ENCODE measurements around the gene ORAI1. TPM values are rescaled to one million over a fixed set of nuclear protein-coding genes. Genes with fewer than 3 reads are reported as not detected.
A peak's percentile ranks its signal among the peaks of the same experiment; 100 is the strongest.
"Not testable (repeated sequence)": the region's sequence is repeated elsewhere in the genome, so short reads cannot be mapped to it uniquely, and the experiment has no call there.

ORAI1 gene
- total RNA-seq, 4 donors from 2014 or later, result 7.5 to 9.1 (median 8.2) TPM

DNA sequence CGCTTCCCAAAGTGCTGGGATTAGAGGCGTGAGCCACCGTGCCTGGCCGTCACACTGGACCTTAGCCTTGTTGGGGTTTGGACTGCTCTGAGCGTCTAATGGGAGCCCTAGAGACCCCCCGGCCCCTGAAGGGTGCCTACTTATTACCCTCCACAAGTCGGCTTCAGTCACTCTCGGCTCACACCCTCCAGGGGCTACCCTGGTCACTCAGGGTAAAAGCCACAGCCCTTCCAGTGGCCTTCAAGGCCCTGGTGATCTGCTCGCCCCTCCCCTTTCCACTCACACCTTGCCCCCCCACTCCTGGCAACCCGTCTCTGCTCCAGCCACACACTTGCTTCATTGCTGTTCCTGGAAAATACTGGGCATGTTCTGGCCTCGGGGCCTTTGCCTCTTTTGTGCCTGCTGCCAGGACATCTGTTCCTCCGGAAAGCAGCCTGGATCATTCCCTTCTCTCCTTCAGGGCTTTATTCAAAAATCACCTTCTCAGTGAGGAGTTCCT is 46.7 kb downstream of the ORAI1 start:
- TF ChIP-seq CTCF (IDR thresholded peaks at IDR 0.05) (no peak), POLR2AphosphoS5 (IDR thresholded peaks at IDR 0.05) (no peak), EP300 (IDR thresholded peaks at IDR 0.05; ENCODE audit: low read depth) (no peak), POLR2A (IDR thresholded peaks at IDR 0.05) (no peak)
- Histone ChIP-seq H3K27ac (peak overlapping the region; percentile 51 to 70 (median 61)), H3K27me3 (no peaks in the 10 kb centered on the region), H3K36me3 (no peaks in the 10 kb centered on the region), H3K9me3 (no peaks in the 10 kb centered on the region), H3K4me3 (peak overlapping the region in 3 of 4 donors; percentile 29 to 50 (median 32)), H3K4me1 (peaks cover 8 to 19% (median 14%) of the 10 kb centered on the region in 4 donors)
- intact Hi-C loops (cut with DNase I; ENCODE audit: low total_unique reads), result no loop called here
- in situ Hi-C loops (cut with MboI; ENCODE audit: low pct_ligation_motif_present in 1 of 4, low pct_unique_long_range_greater_than_20kb in 1 of 4, low sequenced_read_pairs in 3 of 4), result loop anchor here in 2 of 4 donors (10.0 kb wide), 2 partner anchors 118 to 178 kb away; no protein-coding TSS in a partner anchor
- peak; percentile 51 for DNase-seq
- 34 to 35% methylated on average over 2 to 12 of the region's 12 CpGs for WGBS, 2 donors (ENCODE audit: low coverage in 1 of 2)

- no peak for TF ChIP-seq POLR2AphosphoS5 (IDR thresholded peaks at IDR 0.05)
These were observed 49.9 kb downstream of the ORAI1 start for GRCh38 chr12:121676190-121676589.

DNA sequence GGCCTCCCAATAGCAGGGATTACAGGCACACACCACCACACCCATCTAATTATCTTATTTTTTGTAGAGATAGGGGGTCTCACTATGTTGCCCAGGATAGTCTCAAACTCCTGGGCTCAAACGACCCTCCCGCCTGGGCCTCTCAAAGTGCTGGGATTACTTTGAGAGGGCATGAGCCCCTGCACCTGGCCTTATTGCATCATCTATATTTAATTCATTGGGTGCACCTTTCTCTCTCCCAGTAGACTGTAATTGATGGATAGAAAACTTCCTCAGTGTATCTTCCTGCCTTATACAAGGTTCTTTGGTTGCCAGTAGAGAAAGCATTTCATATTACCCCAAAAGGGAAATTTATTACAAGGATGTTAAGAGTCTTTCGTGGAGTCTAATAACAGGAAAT is 52.0 kb downstream of the ORAI1 start:
- WGBS, 2 donors (ENCODE audit: low coverage in 1 of 2), result 57 to 80% methylated on average over 1 to 3 of the region's 3 CpGs
- Histone ChIP-seq H3K27ac (no peak overlapping the region), H3K4me3 (no peak overlapping the region), H3K9me3 (no peaks in the 10 kb centered on the region), H3K36me3 (no peaks in the 10 kb centered on the region), H3K27me3 (no peaks in the 10 kb centered on the region), H3K4me1 (peaks cover 0 to 9% (median under 1%) of the 10 kb centered on the region in 4 donors)
- no peak for DNase-seq
- intact Hi-C loops (cut with DNase I; ENCODE audit: low total_unique reads) (loop anchor here (5.0 kb wide), 1 partner anchor 181 kb away; no protein-coding TSS in a partner anchor), in situ Hi-C loops (cut with MboI; ENCODE audit: low pct_ligation_motif_present in 1 of 4, low pct_unique_long_range_greater_than_20kb in 1 of 4, low sequenced_read_pairs in 3 of 4) (loop anchor here in 3 of 4 donors (5.0 to 10.0 kb wide), 3 partner anchors 124 to 184 kb away; no protein-coding TSS in a partner anchor)
- TF ChIP-seq CTCF (IDR thresholded peaks at IDR 0.05), result no peak
- TF ChIP-seq EP300 (IDR thresholded peaks at IDR 0.05; ENCODE audit: low read depth), result no peak
- no peak for TF ChIP-seq POLR2A (IDR thresholded peaks at IDR 0.05)
- TF ChIP-seq POLR2AphosphoS5 (IDR thresholded peaks at IDR 0.05), result no peak

More at GRCh38 chr12:121676190-121676589, 49.9 kb downstream of the ORAI1 start:
- DNase-seq, result no peak
- peaks cover 8 to 19% (median 14%) of the 10 kb centered on the region in 4 donors for H3K4me1 ChIP-seq
- in situ Hi-C loops (cut with MboI; ENCODE audit: low pct_ligation_motif_present in 1 of 4, low pct_unique_long_range_greater_than_20kb in 1 of 4, low sequenced_read_pairs in 3 of 4), result loop anchor here in 3 of 4 donors (5.0 to 10.0 kb wide), 3 partner anchors 121 to 181 kb away; no protein-coding TSS in a partner anchor
- H3K27me3 ChIP-seq, result no peaks in the 10 kb centered on the region
- H3K27ac ChIP-seq, result no peak overlapping the region
- H3K9me3 ChIP-seq, result no peaks in the 10 kb centered on the region
- WGBS, 2 donors (ENCODE audit: low coverage in 1 of 2), result 96 to 100% methylated on average over 1 to 5 of the region's 5 CpGs
- H3K36me3 ChIP-seq, result no peaks in the 10 kb centered on the region
- no peak overlapping the region for H3K4me3 ChIP-seq
- intact Hi-C loops (cut with DNase I; ENCODE audit: low total_unique reads), result loop anchor here (5.0 kb wide), 1 partner anchor 179 kb away; no protein-coding TSS in a partner anchor

DNA sequence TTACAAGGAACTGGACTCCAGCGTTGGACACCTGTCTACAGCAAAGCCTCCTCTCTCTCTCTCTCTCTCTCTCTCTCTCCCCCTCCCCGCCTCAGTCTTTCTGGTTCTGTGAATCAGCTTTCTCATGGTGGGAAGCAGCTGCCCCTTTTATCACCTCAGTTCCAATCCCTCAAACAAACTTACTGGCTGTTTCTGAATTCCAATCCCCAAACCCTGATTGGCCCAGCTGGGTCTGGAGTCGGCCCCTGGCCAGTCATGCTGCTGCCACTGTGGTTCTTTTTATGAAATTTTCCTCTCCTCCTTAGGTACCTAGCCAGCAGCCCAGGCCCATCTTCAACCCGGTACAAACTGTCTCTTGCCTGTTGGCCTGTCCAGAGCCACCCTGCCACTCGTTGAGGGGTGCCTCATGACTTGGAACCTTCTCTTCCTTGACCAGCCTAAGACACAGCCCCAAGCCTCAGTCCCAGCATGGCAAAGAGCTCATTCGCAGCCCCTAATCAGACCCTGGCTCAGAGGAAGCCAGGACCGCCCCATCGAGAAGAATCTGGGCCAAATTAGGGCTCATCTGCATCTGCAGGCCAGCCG is 52.5 kb downstream of the ORAI1 start:
- in situ Hi-C loops (cut with MboI; ENCODE audit: low pct_ligation_motif_present in 1 of 4, low pct_unique_long_range_greater_than_20kb in 1 of 4, low sequenced_read_pairs in 3 of 4) (loop anchor here in 3 of 4 donors (5.0 to 10.0 kb wide), 3 partner anchors 124 to 184 kb away; no protein-coding TSS in a partner anchor), intact Hi-C loops (cut with DNase I; ENCODE audit: low total_unique reads) (loop anchor here (5.0 kb wide), 1 partner anchor 182 kb away; no protein-coding TSS in a partner anchor)
- no peak for DNase-seq
- TF ChIP-seq CTCF (IDR thresholded peaks at IDR 0.05) (no peak), POLR2A (IDR thresholded peaks at IDR 0.05) (no peak), EP300 (IDR thresholded peaks at IDR 0.05; ENCODE audit: low read depth) (no peak), POLR2AphosphoS5 (IDR thresholded peaks at IDR 0.05) (no peak)
- no peaks in the 10 kb centered on the region for H3K27me3 ChIP-seq
- 78 to 100% methylated on average over 1 to 9 of the region's 9 CpGs for WGBS, 2 donors (ENCODE audit: low coverage in 1 of 2)
- H3K9me3 ChIP-seq, result no peaks in the 10 kb centered on the region
- H3K4me1 ChIP-seq, result peaks cover 0 to 6% (median 0%) of the 10 kb centered on the region in 4 donors
- no peak overlapping the region for H3K4me3 ChIP-seq
- H3K36me3 ChIP-seq, result no peaks in the 10 kb centered on the region
- H3K27ac ChIP-seq, result no peak overlapping the region

GRCh38 chr12:121679661-121680197 is 53.4 kb downstream of the ORAI1 start:
- not testable (repeated sequence) for H3K9me3 ChIP-seq, H3K4me3 ChIP-seq, H3K27ac ChIP-seq, H3K36me3 ChIP-seq, H3K4me1 ChIP-seq, H3K27me3 ChIP-seq, DNase-seq
- intact Hi-C loops (cut with DNase I; ENCODE audit: low total_unique reads), result loop anchor here (5.0 kb wide), 1 partner anchor 182 kb away; no protein-coding TSS in a partner anchor
- in situ Hi-C loops (cut with MboI; ENCODE audit: low pct_ligation_motif_present in 1 of 4, low pct_unique_long_range_greater_than_20kb in 1 of 4, low sequenced_read_pairs in 3 of 4), result loop anchor here (5.0 to 10.0 kb wide), 4 partner anchors 125 to 185 kb away; no protein-coding TSS in a partner anchor
- 80 to 86% methylated on average over 1 to 13 of the region's 13 CpGs for WGBS, 2 donors (ENCODE audit: low coverage in 1 of 2)
